ENCODE results near the gene RASA4B. TPM values are rescaled to one million over a fixed set of nuclear protein-coding genes. Genes with fewer than 3 reads are reported as not detected.

Gene RASA4B
- total and polyA plus RNA-seq, 9 of the 15 experiments (the other 6 are each of a cell fraction or from before 2014, with no cell fraction given) = 0.01 to 2.9 (median 1.5) TPM; not detected in 1

- TF ChIP-seq, protein P1, sequence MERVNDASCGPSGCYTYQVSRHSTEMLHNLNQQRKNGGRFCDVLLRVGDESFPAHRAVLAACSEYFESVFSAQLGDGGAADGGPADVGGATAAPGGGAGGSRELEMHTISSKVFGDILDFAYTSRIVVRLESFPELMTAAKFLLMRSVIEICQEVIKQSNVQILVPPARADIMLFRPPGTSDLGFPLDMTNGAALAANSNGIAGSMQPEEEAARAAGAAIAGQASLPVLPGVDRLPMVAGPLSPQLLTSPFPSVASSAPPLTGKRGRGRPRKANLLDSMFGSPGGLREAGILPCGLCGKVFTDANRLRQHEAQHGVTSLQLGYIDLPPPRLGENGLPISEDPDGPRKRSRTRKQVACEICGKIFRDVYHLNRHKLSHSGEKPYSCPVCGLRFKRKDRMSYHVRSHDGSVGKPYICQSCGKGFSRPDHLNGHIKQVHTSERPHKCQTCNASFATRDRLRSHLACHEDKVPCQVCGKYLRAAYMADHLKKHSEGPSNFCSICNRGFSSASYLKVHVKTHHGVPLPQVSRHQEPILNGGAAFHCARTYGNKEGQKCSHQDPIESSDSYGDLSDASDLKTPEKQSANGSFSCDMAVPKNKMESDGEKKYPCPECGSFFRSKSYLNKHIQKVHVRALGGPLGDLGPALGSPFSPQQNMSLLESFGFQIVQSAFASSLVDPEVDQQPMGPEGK (CRISPR knock-in tag; IDR thresholded peaks at IDR 0.05; ENCODE audit: borderline replicate concordance) = no peak
- TF ChIP-seq CTCF (IDR thresholded peaks at IDR 0.05 in 2 of 3, conservative IDR thresholded peaks at IDR 0.05 in 1 of 3; ENCODE audit: insufficient read depth in 2 of 3, low read depth in 1 of 3, low read length in 3 of 3) (peak; percentile 48 to 75 (median 64); a peak in 5 of 6 replicates), SP1 (CRISPR knock-in tag; IDR thresholded peaks at IDR 0.05) (peak; percentile 83), CHD1 (IDR thresholded peaks at IDR 0.05; ENCODE audit: low read length) (no peak), NFIX (CRISPR knock-in tag; IDR thresholded peaks at IDR 0.05; ENCODE audit: low read depth) (no peak), ZNF146 (CRISPR knock-in tag; IDR thresholded peaks at IDR 0.05; ENCODE audit: unreplicated experiment) (no peak), IRF9 (tag; IDR thresholded peaks at IDR 0.05) (no peak), ARHGAP35 (IDR thresholded peaks at IDR 0.05; ENCODE audit: partially characterized antibody) (no peak)
- TF ChIP-seq, protein P2, sequence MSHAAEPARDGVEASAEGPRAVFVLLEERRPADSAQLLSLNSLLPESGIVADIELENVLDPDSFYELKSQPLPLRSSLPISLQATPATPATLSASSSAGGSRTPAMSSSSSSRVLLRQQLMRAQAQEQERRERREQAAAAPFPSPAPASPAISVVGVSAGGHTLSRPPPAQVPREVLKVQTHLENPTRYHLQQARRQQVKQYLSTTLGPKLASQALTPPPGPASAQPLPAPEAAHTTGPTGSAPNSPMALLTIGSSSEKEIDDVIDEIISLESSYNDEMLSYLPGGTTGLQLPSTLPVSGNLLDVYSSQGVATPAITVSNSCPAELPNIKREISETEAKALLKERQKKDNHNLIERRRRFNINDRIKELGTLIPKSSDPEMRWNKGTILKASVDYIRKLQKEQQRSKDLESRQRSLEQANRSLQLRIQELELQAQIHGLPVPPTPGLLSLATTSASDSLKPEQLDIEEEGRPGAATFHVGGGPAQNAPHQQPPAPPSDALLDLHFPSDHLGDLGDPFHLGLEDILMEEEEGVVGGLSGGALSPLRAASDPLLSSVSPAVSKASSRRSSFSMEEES (CRISPR knock-in tag; IDR thresholded peaks at IDR 0.05) = no peak
- TF ChIP-seq, protein P3, sequence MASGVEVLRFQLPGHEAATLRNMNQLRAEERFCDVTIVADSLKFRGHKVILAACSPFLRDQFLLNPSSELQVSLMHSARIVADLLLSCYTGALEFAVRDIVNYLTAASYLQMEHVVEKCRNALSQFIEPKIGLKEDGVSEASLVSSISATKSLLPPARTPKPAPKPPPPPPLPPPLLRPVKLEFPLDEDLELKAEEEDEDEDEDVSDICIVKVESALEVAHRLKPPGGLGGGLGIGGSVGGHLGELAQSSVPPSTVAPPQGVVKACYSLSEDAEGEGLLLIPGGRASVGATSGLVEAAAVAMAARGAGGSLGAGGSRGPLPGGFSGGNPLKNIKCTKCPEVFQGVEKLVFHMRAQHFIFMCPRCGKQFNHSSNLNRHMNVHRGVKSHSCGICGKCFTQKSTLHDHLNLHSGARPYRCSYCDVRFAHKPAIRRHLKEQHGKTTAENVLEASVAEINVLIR (CRISPR knock-in tag; IDR thresholded peaks at IDR 0.05) = no peak
- TF ChIP-seq, protein P4, sequence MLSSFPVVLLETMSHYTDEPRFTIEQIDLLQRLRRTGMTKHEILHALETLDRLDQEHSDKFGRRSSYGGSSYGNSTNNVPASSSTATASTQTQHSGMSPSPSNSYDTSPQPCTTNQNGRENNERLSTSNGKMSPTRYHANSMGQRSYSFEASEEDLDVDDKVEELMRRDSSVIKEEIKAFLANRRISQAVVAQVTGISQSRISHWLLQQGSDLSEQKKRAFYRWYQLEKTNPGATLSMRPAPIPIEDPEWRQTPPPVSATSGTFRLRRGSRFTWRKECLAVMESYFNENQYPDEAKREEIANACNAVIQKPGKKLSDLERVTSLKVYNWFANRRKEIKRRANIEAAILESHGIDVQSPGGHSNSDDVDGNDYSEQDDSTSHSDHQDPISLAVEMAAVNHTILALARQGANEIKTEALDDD (IDR thresholded peaks at IDR 0.05) = no peak
Measured at GRCh38 chr7:102464577-102465280, 52.8 kb downstream of the RASA4B start, which contains the start of the genes ALKBH4 and LRWD1 (continued).
